H54 (cell line): Measurements from ENCODE around the gene PML.
"Not testable (repeated sequence)": the region's sequence is repeated elsewhere in the genome, so short reads cannot be mapped to it uniquely, and the experiment has no call there.

ENCODE experiments used
- DNase-seq: peaks from one replicate; pipeline ENCODE4 v3.0.0; 2011; ENCODE audit warnings: low spot score, mixed read lengths; ENCODE audit not compliant: insufficient read length
- FAIRE-seq: peaks from 3 replicates; lab custom pipeline; 2011; peaks lifted over from hg19 to GRCh38; lab: Jason Lieb, UNC

Gene PML

GRCh38 chr15:74072614-74073337 is 78.3 kb downstream of the PML start:
- DNase-seq, FAIRE-seq: not testable (repeated sequence)

- FAIRE-seq, DNase-seq: not testable (repeated sequence)
Observed at GRCh38 chr15:74075781-74076180, 81.3 kb downstream of the PML start.

- not testable (repeated sequence) for DNase-seq, FAIRE-seq
Observed at GRCh38 chr15:74082450-74082849, 87.9 kb downstream of the PML start, which contains the start of gene GOLGA6A. TSS of gene GOLGA6A (minus strand) at chr15:74082550. CDS start at chr15:74082509, 41 bp downstream.

GRCh38 chr15:74094567-74094966 is 100.1 kb downstream of the PML start:
- not testable (repeated sequence) for FAIRE-seq, DNase-seq

GRCh38 chr15:74095610-74096009 is 101.1 kb downstream of the PML start:
- not testable (repeated sequence) for DNase-seq, FAIRE-seq

GRCh38 chr15:74096753-74097474 is 102.4 kb downstream of the PML start:
- not testable (repeated sequence) for DNase-seq, FAIRE-seq
